Measurements from ENCODE around the gene ARIH2. TPM values are rescaled to one million over a fixed set of nuclear protein-coding genes. Genes with fewer than 3 reads are reported as not detected.

Gene ARIH2
- total and polyA plus RNA-seq, 2 of the 8 experiments (the other 6 are each of a cell fraction or from before 2014, with no cell fraction given): 72.9 to 136 TPM

GRCh38 chr3:49028673-49029562 is 110.3 kb downstream of the ARIH2 start, which contains the start of gene IMPDH2 (continued):
- TF ChIP-seq CHD7 (IDR thresholded peaks at IDR 0.05; ENCODE audit: insufficient replicate concordance, low read length): no peak
- no peak for TF ChIP-seq CHD1 (IDR thresholded peaks at IDR 0.05; ENCODE audit: low read depth, low read length)
- peak; percentile 78 for TF ChIP-seq SAP30 (IDR thresholded peaks at IDR 0.05; ENCODE audit: insufficient read depth, insufficient replicate concordance, low read length)
- peak; percentile 95 for TF ChIP-seq TBP (IDR thresholded peaks at IDR 0.05; ENCODE audit: low read depth, low read length)
- peak; percentile 72 for TF ChIP-seq YY1 (IDR thresholded peaks at IDR 0.05; ENCODE audit: low read depth, low read length)
- no peak for TF ChIP-seq ZNF274 (IDR thresholded peaks at IDR 0.05; ENCODE audit: borderline replicate concordance, extremely low read depth, low read length)
- no peak for TF ChIP-seq CBX8 (IDR thresholded peaks at IDR 0.05; ENCODE audit: borderline replicate concordance, low read depth, low read length)
- peak; percentile 69; the same call in 1 of the 2 replicates for TF ChIP-seq SRF (IDR thresholded peaks at IDR 0.05; ENCODE audit: low read depth, low read length)
- no peak for TF ChIP-seq MAFK (IDR thresholded peaks at IDR 0.05; ENCODE audit: low read depth, low read length)
- no peak for TF ChIP-seq FOSL1 (IDR thresholded peaks at IDR 0.05; ENCODE audit: insufficient read depth, low read depth, low read length)

Measured in H1 (cell line).